WERI-Rb-1 (cell line): ENCODE data around the gene HEY2.
A peak's percentile ranks its signal among the peaks of the same experiment; 100 is the strongest.

ENCODE experiments used
- DNase-seq: peaks from one replicate; pipeline ENCODE4 v3.0.0-alpha.2; 2020
- H3K27ac ChIP-seq: fragments of 250-450 bp; sonication (Bioruptor Pico); 2 replicates; pipeline ENCODE4 v1.5.1; 2020; ENCODE audit warnings: mild to moderate bottlenecking, moderate library complexity
- H3K27me3 ChIP-seq: fragments of 250-450 bp; sonication (Bioruptor Pico); 2 replicates; pipeline ENCODE4 v1.5.1; 2021; ENCODE audit warnings: mild to moderate bottlenecking, low read depth, moderate library complexity; ENCODE audit not compliant: insufficient read depth, severe bottlenecking
- H3K36me3 ChIP-seq: fragments of 250-450 bp; sonication (Bioruptor Pico); 2 replicates; pipeline ENCODE4 v1.5.1; 2020; ENCODE audit warnings: mild to moderate bottlenecking, moderate library complexity
- H3K4me3 ChIP-seq: 2 replicates; pipeline ENCODE4 v1.5.1; 2011; ENCODE audit warnings: low read depth, mild to moderate bottlenecking, control low read depth, low read length
- H3K9me3 ChIP-seq: fragments of 250-450 bp; sonication (Bioruptor Pico); 2 replicates; pipeline ENCODE4 v1.5.1; 2021; ENCODE audit warnings: mild to moderate bottlenecking, moderate library complexity; ENCODE audit not compliant: severe bottlenecking
- TF ChIP-seq, protein P1 (sequence below): IDR thresholded peaks from 2 replicates; pipeline ENCODE4 v1.5.1; 2011; ENCODE audit warnings: low read depth, mild to moderate bottlenecking, control low read depth, inconsistent platforms, low read length

The HEY2 gene

DNA sequence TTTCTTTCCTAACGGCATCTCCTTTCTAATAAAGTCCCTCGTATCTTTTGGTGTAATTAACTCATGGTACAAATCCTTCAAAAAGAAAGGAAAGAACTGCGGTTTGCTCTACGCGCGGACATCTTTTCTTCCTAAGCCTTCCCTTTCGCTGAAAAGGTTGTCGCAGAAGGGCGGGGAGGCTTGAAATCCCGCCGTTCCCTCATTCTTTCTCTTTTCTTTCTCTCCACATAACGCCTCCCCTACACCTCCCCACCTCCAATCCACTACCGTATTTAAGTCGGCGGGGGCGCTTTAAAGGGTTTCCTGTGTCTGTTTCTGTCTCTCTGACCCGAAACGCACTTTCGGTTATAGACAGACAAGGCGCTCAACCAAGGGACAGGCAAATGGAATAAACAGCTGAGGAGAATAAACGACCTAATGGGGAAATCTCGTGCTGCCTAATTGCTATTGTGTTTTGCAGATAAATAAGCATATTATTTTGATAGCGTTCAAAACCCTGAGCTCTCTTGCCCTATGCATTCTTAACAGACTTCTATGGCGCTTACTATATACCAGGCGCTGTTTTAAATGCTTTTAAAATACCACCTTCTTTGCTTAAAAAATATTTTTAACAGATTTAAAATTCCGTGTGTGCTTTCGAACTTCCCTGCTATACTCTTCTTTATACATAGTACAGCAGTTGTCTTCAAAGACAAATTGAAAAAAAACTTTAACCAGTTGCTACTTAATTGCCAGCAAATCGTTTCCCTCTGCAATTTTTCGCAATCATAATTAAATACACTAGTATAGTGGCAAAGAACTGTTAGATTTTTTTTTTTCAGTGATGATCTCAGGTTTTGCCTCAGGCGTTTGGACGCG, 2.5 kb upstream of the HEY2 start:
- DNase-seq = peak; percentile 42
- Histone ChIP-seq H3K27ac (no peak overlapping the region), H3K9me3 (no peaks in the 10 kb centered on the region), H3K4me3 (peak overlapping the region; percentile 52), H3K36me3 (no peaks in the 10 kb centered on the region), H3K27me3 (peaks cover 21% of the 10 kb centered on the region)
- TF ChIP-seq, protein P1, sequence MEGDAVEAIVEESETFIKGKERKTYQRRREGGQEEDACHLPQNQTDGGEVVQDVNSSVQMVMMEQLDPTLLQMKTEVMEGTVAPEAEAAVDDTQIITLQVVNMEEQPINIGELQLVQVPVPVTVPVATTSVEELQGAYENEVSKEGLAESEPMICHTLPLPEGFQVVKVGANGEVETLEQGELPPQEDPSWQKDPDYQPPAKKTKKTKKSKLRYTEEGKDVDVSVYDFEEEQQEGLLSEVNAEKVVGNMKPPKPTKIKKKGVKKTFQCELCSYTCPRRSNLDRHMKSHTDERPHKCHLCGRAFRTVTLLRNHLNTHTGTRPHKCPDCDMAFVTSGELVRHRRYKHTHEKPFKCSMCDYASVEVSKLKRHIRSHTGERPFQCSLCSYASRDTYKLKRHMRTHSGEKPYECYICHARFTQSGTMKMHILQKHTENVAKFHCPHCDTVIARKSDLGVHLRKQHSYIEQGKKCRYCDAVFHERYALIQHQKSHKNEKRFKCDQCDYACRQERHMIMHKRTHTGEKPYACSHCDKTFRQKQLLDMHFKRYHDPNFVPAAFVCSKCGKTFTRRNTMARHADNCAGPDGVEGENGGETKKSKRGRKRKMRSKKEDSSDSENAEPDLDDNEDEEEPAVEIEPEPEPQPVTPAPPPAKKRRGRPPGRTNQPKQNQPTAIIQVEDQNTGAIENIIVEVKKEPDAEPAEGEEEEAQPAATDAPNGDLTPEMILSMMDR = no peak

GRCh38 chr6:125747589-125748405, 1.6 kb upstream of the HEY2 start:
- H3K27ac ChIP-seq = no peak overlapping the region
- peak overlapping the region; percentile 52 for H3K4me3 ChIP-seq
- no peaks in the 10 kb centered on the region for H3K36me3 ChIP-seq
- TF ChIP-seq, protein P1 = no peak
- DNase-seq = peak; percentile 43
- H3K27me3 ChIP-seq = peaks cover 21% of the 10 kb centered on the region
- H3K9me3 ChIP-seq = no peaks in the 10 kb centered on the region

DNA sequence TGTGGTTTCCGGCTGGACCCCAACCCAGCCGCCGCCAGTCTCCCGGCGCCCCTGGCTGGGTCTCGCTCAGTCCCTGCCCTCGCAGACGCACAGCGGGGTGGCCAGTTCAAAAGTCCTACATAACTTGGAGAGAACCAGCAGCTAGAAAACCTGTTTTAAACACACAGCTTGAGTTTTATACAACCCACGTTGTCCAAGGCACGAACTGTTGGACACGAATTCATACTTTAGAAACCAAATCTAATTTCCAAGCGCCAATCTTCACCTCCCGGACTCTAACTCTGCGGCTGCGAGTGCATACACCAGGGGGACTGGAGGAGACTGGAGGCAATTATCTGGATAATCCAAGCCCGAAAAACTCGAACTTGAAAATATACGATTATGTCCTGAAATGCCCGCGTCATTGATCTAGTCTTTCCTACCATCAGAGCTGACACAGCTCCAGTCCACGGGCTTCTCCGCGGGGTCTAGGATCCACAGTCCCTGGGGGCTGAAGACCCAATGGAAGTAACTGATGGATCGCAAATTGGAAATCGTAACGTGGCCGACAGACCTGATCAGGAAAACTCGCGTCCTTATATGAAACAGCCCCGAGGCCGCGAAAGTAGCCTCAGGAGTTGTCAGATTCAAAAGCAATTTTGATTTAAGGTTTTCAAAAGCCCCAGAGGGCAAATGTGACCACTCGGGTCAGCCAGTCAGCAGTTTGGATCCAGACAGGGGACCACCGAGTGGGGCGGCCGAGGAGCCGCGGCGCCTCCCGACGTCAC, 843 bp upstream of the HEY2 start:
- H3K4me3 ChIP-seq = peak overlapping the region; percentile 52
- TF ChIP-seq, protein P1 = no peak
- H3K9me3 ChIP-seq = no peaks in the 10 kb centered on the region
- H3K36me3 ChIP-seq = no peaks in the 10 kb centered on the region
- peaks cover 21% of the 10 kb centered on the region for H3K27me3 ChIP-seq
- DNase-seq = no peak
- no peak overlapping the region for H3K27ac ChIP-seq

DNA sequence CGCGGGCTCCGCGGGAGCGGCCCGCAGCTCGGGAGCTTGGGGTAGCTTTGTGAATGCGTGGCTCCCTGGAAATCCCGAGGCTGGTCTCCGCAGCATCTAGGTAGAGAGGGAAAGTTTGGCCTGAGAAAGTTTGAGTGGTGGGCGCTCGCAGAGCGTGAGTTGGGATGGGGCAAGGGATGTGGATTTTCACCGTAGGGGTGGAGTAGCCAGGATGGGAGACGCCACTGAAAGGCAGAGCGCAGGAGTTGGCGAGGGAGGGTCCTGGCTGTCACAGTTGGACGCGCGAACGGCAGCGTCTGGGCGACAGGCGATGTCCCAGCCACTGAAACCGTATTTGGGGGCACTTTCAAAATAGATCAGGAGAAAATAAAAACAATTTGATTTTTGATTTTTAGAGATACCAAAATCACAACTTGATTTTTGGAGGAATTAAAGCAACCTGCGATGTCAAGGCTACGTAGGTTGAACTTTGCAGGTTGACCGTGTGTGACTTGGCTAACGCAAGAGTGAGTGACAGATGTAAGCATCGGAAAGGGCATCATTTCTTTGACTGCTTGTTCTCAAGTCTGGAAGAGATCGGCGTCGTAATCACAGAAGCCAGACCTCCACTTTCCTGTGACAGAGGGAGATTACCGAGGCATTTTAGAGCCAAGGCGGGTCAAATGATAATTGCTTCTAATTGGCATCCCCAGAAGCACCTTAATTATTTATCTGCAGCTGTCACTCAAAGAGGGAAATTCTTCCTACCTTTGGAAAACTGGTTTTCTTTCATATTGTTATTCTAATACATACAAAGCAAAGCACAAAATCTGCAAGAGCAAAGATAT, 646 bp downstream of the HEY2 start:
- Histone ChIP-seq H3K4me3 (peak overlapping the region; percentile 70), H3K9me3 (no peaks in the 10 kb centered on the region), H3K27ac (no peak overlapping the region), H3K27me3 (peaks cover 21% of the 10 kb centered on the region), H3K36me3 (no peaks in the 10 kb centered on the region)
- TF ChIP-seq, protein P1 = no peak
- DNase-seq = peak; percentile 19
